Stimulated activated CD8-positive, alpha-beta memory T cell treated with anti-CD3 and anti-CD28 coated beads, Interleukin-15, amount 100 ng/mL, for 24 hours (primary cell): ENCODE results near the gene PLET1.

Source experiments
- DNase-seq: peaks from one replicate; pipeline ENCODE4 v3.0.0-alpha.2; 2020; ENCODE audit warnings: low read depth

Gene PLET1

DNA sequence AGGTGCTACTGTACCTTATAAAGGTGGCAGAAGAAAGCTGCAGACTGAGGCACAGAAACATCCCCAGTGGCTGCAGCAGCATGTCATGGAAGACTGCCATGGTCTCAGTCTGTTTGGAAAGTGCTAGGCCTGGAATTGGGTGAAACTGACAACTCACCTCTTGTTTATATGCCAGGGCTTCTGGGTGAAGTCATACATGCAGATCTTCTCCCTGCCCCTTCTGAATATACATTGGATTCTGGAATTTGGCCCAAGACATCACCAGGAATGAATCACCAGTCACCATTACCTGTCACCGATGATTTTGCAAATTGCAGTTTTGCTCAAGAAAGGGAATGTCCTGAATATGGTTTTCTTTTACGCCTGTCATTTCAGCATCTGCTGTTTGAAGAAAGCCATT, at the start of gene PLET1:
Gene PLET1 (minus strand): TSS at position 371 of the 400 bp plus-strand sequence. CDS start 271 bp downstream, at position 100.
- no peak for DNase-seq

- no peak for DNase-seq
Measured at GRCh38 chr11:112310419-112310818, 49.8 kb upstream of the PLET1 start.

DNA sequence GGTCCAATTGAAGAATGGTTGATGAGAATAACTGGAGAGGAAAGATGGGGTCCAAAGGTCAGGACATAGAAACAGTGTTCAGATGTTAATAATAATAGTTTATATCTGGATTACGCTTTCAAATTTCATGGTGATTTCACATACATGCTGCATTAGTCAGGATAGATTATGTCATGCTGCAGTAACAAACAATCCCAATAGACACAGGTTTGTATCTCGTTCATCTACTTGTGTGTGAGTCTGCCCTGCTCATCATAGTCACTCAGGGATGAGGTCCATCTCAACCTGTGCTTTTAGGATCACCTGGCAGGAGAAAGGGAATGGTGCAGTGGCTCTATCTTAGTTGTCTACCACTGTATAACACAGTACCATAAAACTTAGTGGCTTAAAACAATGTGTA, 48.0 kb upstream of the PLET1 start:
- DNase-seq: no peak

DNA sequence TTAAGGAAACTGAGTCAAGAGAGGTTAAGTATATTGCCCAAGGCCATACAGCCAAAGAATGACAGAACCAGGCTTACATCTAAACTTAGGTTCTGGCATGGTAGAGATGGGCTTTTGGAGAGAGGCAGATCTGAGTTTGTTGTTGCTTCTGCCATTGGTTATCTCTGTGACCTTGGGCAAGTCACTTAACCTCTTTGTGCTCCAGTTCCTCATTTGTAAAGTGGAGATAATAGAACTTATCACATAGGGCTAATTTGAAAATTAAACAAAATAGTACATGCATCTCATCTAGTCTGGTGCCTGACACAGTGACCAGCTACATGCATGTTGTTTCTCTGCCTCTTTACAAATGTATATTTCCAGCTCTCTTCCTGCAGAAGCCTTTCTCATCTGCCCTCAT, 47.0 kb upstream of the PLET1 start:
- DNase-seq: no peak

- no peak for DNase-seq
Measured at GRCh38 chr11:112306230-112306629, 45.6 kb upstream of the PLET1 start.

- no peak for DNase-seq
Measured at GRCh38 chr11:112304914-112305313, 44.3 kb upstream of the PLET1 start.

DNA sequence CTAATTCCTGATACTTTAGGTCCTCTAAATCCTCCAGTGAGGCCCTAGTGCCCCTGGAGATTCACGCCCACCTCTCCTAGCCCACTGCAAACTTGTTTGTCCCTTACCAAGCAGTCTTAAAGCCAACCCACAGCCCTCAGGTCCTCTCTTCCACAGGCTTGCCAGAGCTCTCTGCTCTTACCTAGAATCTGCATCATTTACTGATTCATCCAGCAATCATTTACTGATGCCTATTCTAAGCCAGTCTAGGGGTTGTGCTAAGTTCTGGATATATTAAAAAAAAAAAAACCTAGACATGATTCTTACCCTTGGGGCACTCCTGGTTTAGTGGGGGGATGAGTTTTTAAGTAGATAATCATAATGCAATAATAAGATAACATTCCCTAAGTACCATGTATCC, 43.0 kb upstream of the PLET1 start:
- no peak for DNase-seq

DNA sequence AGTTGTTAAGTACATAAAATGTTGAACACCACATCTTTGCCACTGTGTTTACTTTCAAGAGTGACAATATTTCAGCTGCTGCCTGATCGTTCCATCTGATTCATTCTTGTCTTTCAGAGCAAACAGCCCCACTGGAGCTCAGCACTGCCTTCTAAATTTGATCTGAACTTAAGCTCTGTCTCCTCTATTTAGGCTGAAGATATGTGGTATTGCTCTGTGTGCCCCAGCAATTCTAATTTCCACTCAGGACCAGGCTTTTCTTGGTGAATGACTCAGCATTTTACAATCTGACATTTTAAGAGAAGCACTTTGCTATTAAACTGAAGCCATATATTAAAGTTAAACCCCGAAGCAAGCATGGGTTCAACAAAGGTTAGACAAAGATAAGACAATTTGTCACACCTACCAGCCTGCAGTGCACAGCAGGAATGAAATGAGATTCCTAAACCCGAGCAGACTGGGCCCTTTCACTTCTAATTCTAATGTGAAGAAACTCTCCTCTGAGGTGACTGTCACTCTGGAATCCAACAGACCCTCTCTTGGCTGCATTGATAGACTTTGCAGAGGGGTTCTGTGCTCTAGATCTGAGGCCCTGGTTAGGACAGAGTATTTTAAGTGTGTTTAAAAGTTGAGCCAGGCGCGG, 41.7 kb upstream of the PLET1 start:
- no peak for DNase-seq

GRCh38 chr11:112300094-112300786, 39.6 kb upstream of the PLET1 start:
- no peak for DNase-seq

DNA sequence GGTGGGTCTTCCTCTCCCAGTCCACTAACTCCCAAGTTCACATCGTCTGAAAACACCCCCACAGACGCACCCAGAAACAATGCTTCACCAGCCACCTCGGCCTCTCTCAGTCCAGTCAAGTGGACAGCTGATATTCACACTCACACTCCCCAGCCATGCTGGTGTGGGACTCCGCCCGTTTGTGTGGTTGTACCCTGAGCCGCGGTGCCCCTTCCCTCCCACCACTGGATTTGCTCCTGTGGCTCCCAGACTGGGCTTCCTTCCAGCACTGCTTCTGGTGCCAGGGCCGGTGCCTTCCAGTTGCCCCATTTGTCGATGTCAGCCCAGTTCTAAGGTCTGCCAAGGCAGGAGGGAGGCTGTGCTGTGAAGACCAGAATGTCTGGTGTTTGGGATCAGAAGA, 37.9 kb upstream of the PLET1 start:
- DNase-seq: no peak

DNA sequence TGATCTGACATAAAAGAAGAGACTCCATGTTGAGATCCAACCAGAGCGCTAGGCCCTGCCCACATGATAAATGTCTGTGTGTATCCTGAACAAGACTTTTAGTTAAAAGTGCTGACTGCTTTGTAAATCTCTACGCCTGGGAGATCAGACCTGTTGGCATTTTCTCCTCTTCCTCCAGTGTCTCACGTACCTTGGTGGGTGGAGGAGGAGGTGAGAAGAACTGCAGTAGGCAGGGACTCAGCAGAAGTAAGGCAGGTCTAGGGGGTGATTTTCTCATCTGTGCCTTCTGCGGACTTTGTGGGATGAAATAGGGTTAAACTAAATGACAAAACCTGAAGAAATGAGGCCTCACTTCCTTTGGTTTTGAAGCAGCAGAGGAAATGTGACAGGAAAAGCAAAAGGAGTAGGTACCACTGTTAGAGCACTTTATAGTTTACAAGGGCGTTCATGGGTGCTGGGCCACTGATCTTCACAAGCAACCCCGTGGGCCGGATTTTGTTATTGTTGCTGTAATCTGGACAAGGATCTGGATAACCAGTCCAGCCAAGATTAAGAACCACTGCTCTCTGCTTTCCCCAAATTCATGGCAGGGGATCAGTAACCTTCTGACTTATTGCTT, 36.7 kb upstream of the PLET1 start:
- DNase-seq: no peak

GRCh38 chr11:112296044-112296443, 35.4 kb upstream of the PLET1 start:
- DNase-seq: no peak

DNA sequence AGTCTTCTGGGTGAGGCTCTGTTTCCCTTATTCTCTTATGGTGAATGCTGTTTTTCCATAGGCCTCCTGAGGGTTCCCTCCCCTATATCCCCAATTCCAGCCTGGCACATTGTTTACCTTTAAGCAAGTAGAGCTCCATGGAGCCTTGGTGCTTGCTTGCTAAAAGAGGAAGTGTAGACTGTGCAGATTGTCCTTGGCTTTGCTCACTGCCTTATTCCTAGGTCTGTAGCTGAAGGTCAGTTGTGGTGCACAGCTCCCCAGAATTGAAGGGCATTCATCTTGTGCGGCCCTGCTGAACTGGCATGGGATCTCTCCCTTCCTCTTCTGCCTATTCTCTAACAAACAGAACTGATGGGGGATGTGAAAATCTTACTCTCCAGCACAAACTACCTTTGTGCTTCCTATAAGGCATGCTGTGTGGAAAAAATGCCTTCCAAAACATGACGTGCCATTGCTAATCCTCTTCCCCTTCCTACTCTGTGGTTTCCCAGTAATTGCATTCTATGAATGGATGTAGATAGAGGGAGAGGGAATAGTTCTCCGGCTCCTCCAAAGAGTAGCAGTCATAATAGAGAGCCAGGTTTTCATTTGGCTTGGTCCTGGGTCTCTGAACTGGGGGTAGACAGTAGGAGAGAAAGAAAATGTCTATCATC, 34.2 kb upstream of the PLET1 start:
- DNase-seq: no peak

DNA sequence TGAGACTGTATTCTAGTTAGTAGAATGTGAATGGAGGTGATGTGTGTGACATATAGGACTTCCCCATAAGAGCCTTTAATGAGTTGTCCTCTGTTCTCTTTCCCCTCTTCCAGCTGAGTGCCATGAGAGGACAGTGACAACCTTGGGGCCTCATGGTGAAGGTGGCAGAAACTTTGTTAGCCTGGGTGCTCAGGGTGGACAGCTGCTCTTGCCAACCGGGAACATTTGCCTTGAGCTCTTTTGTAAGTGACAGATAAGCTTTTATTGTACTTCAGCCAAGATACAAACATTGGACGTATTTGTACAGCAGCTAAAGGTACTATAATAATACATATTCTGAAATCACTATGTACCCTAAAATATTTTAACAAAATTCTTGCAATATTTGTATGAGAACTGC, 33.0 kb upstream of the PLET1 start:
- no peak for DNase-seq

DNA sequence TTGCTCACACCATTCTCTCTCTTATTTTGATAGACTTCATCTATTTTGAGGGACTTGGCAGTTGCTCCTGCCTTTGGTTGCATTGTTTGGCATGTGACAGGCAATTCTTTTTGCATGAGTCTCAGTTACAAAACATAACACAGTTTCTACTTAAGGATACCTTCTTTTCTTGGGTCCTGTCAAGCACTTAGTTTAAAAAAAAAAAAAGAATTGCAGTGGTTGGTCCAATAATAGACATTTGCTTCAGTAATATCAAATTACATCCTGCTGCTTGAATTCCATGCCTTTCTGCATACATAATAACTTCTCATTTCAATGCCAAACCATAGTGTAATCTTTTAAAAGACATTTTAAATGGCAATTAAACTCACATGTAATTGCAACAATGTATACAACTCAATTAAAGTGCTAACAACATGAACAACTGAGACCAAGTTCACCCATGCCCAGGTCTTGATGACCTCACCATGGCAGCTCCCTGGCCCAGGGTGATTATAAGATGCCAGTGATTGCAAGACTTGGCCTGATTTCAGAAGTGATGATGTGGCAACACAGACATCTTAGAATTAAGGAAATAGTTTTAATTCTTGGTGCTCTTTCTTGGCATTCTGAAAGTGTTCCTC, 32.2 kb upstream of the PLET1 start:
- DNase-seq: no peak

DNA sequence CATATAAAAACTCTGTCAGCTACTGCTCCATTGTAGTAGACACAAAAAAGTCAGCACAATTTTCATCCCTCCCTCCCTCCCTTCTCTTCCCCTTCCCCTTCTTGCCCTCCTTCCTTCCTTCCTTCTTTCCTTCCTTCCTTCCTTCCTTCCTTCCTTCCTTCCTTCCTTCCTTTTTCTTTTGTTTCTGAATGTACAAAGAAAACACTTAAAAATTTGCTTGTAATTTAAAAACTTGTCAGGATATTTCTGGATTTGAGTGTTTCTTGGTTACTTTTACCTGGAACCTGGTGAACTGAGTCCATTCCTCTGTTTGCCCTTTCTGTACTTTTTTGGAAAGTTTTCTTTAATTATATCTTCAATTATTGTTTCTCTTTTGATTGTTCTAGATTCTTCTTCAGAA, 31.5 kb upstream of the PLET1 start:
- no peak for DNase-seq

DNA sequence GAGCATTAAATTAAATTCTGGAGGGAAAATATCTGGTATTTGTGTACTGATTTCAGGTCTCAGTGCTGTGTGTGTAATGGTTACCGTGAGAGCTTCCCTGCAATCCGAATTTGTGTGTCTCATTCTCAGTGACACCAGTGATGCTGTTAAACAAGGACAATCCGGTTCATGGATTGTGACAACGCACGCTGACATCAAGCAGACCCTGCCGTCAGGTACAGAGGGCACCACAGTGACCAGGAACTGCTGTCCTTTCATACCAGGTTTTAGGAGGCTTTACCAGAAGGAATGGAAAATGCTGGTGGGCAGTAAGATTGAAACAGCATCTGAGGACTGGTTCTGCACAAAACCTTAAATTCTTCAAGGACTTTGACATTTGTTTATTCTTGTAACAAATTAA, 30.5 kb upstream of the PLET1 start:
- DNase-seq: no peak

GRCh38 chr11:112290493-112290850, 29.8 kb upstream of the PLET1 start:
- DNase-seq: no peak

GRCh38 chr11:112289588-112290492, 29.2 kb upstream of the PLET1 start:
- peak; percentile 69 for DNase-seq

- DNase-seq: no peak
Measured at GRCh38 chr11:112288021-112288420, 27.4 kb upstream of the PLET1 start.

DNA sequence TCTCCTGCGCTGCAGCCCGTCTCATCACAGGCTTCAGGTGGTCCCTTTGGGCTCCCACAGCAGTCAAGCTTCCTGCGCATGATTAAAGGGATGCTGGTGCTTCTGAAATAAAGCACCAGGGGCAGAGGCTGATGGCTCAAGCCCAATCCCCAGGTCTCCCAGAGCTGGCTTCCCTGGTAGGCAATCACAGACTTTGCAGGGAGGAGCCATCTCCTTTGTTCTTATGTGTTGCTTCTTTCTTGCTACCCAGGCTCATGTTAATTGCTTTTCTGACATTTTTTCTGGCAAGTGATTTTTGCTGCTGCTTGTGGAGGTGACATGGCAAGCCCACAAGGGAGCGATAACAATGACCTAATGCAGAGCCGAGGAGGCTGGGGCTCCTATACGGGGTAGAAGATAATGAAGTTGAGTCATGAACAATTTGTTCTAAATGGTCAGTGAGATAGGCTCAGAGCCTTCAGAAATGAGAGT, 25.2 kb upstream of the PLET1 start:
- no peak for DNase-seq
